ENCODE data around the gene CMIP.
"Not testable (repeated sequence)": the region's sequence is repeated elsewhere in the genome, so short reads cannot be mapped to it uniquely, and the experiment has no call there.

CMIP gene

DNA sequence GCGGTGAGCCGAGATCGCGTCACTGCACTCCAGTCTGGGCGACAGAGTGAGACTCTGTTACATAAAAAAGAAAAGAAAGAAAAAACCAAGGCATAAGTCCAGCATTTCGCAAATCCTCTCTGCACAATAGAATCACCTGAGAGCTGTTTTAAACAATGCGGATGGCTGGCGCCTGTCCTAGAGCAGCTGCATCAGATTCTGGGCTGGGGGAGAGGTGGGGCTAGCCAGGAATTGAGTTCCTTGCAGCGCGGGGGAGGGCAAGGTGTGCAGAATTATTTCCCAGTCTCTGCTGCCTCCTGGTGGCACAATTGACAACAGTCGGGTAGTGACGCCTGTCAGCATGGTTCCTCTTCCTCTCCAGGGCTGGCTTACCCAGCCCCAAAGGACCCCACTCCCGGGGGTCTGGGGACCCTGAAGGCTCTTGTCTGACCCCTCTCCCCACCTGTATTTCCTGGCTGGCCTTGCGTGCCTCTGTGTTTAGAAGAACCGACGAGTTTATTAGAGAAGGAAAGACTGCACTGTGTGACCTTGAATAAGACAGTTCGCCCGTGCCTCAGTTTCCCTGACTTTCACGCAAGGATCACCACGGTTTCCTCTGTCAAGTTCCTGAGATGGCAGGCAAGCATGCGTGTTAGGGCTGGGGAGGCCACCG, 293.4 kb downstream of the CMIP start:
- POLR2A ChIA-PET: no interaction called here
- no peaks in the 10 kb centered on the region for H3K27me3 ChIP-seq (replicated peaks in 2 of 5; ENCODE audit: control insufficient read depth in 4 of 5, insufficient read depth in 5 of 5, low read length in 4 of 5)
- peak; percentile 82 to 89 (median 85) for DNase-seq
- H3K9me3 ChIP-seq (ENCODE audit: control extremely low read depth in 1 of 5, control insufficient read depth in 4 of 5, insufficient read depth in 2 of 5, low read depth in 1 of 5, low read length in 4 of 5): no peaks in the 10 kb centered on the region
- CTCF ChIA-PET: interaction anchor here (0.8 to 11.9 kb wide), 20 partner anchors 14 to 374 kb away, joined by 3 to 141 read pairs (median 4); no protein-coding TSS in a partner anchor
- H3K27ac ChIP-seq (ENCODE audit: insufficient read depth in 1 of 2, low read depth in 1 of 2, low read length in 2 of 2, poor library complexity in 1 of 2, severe bottlenecking in 2 of 2): peak overlapping the region in 1 of 2 experiments; percentile 8
- H3K4me1 ChIP-seq (ENCODE audit: control extremely low read depth in 1 of 4, control insufficient read depth in 4 of 4, insufficient read depth in 4 of 4, low read length in 3 of 4): peaks cover 15 to 50% (median 37%) of the 10 kb centered on the region in 4 experiments
- H3K4me3 ChIP-seq (ENCODE audit: control insufficient read depth in 1 of 7, extremely low read depth in 1 of 7, insufficient read depth in 4 of 7, low read depth in 2 of 7, low read length in 6 of 7): peak overlapping the region in 6 of 7 experiments; percentile 10 to 74 (median 55)
- no peaks in the 10 kb centered on the region for H3K36me3 ChIP-seq (ENCODE audit: control insufficient read depth in 4 of 4, insufficient read depth in 4 of 4, low read length in 3 of 4)
- WGBS (ENCODE audit: insufficient coverage): 6% methylated on average over 20 of the region's 22 CpGs

- no peaks in the 10 kb centered on the region for H3K27me3 ChIP-seq (replicated peaks in 2 of 5; ENCODE audit: control insufficient read depth in 4 of 5, insufficient read depth in 5 of 5, low read length in 4 of 5)
- H3K4me1 ChIP-seq (ENCODE audit: control extremely low read depth in 1 of 4, control insufficient read depth in 4 of 4, insufficient read depth in 4 of 4, low read length in 3 of 4): peaks cover 15 to 50% (median 37%) of the 10 kb centered on the region in 4 experiments
- ChIA-PET POLR2A (interaction anchor here (1.1 to 1.8 kb wide), 2 partner anchors 14 to 17 kb away, joined by 6 to 8 read pairs; no protein-coding TSS in a partner anchor), CTCF (interaction anchor here (0.5 to 11.9 kb wide), 15 partner anchors 14 to 436 kb away, joined by 3 to 141 read pairs (median 5); no protein-coding TSS in a partner anchor)
- peak; percentile 87 to 97 (median 96) for DNase-seq
- WGBS (ENCODE audit: insufficient coverage): 30% methylated on average over 15 of the region's 18 CpGs
- H3K27ac ChIP-seq (ENCODE audit: insufficient read depth in 1 of 2, low read depth in 1 of 2, low read length in 2 of 2, poor library complexity in 1 of 2, severe bottlenecking in 2 of 2): peak overlapping the region in 1 of 2 experiments; percentile 60
- peak overlapping the region in 3 of 7 experiments; percentile 26 to 43 (median 27) for H3K4me3 ChIP-seq (ENCODE audit: control insufficient read depth in 1 of 7, extremely low read depth in 1 of 7, insufficient read depth in 4 of 7, low read depth in 2 of 7, low read length in 6 of 7)
- H3K36me3 ChIP-seq (ENCODE audit: control insufficient read depth in 4 of 4, insufficient read depth in 4 of 4, low read length in 3 of 4): no peaks in the 10 kb centered on the region
- no peaks in the 10 kb centered on the region for H3K9me3 ChIP-seq (ENCODE audit: control extremely low read depth in 1 of 5, control insufficient read depth in 4 of 5, insufficient read depth in 2 of 5, low read depth in 1 of 5, low read length in 4 of 5)
These were observed 294.3 kb downstream of the CMIP start for GRCh38 chr16:81738783-81739496.

DNA sequence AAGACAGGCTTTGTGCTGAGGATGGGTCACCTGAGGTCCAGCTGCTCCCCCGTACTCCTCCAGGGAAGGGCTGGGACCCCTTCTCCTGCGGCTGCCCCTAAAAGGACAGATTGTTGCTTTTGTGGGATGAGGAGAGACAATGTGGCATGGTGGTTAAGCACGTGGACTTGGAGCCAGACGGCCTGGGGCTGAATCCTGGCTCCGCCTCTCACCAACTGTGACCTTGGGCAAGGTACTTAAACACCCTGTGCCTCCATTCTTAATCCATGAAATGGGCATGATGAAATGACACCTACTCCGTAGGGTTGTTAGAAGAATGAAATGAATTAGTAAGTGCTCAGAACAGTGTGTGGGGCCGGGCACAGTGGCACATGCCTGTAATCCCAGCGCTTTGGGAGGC, 294.9 kb downstream of the CMIP start:
- ChIA-PET POLR2A (interaction anchor here (0.5 to 1.8 kb wide), 3 partner anchors 13 to 41 kb away, joined by 3 to 8 read pairs (median 6); no protein-coding TSS in a partner anchor), CTCF (interaction anchor here (0.5 to 11.9 kb wide), 15 partner anchors 14 to 435 kb away, joined by 3 to 141 read pairs (median 4); no protein-coding TSS in a partner anchor)
- H3K9me3 ChIP-seq (ENCODE audit: control extremely low read depth in 1 of 5, control insufficient read depth in 4 of 5, insufficient read depth in 2 of 5, low read depth in 1 of 5, low read length in 4 of 5): no peaks in the 10 kb centered on the region
- H3K4me3 ChIP-seq (ENCODE audit: control insufficient read depth in 1 of 7, extremely low read depth in 1 of 7, insufficient read depth in 4 of 7, low read depth in 2 of 7, low read length in 6 of 7): peak overlapping the region in 1 of 7 experiments; percentile 43
- H3K27me3 ChIP-seq (replicated peaks in 2 of 5; ENCODE audit: control insufficient read depth in 4 of 5, insufficient read depth in 5 of 5, low read length in 4 of 5): no peaks in the 10 kb centered on the region
- no peaks in the 10 kb centered on the region for H3K36me3 ChIP-seq (ENCODE audit: control insufficient read depth in 4 of 4, insufficient read depth in 4 of 4, low read length in 3 of 4)
- peak in 1 of 3 donors; percentile 40 for DNase-seq
- 73% methylated on average over 8 of the region's 8 CpGs for WGBS (ENCODE audit: insufficient coverage)
- peaks cover 15 to 50% (median 37%) of the 10 kb centered on the region in 4 experiments for H3K4me1 ChIP-seq (ENCODE audit: control extremely low read depth in 1 of 4, control insufficient read depth in 4 of 4, insufficient read depth in 4 of 4, low read length in 3 of 4)
- H3K27ac ChIP-seq (ENCODE audit: insufficient read depth in 1 of 2, low read depth in 1 of 2, low read length in 2 of 2, poor library complexity in 1 of 2, severe bottlenecking in 2 of 2): peak overlapping the region in 1 of 2 experiments; percentile 60

GRCh38 chr16:81740169-81740568, 295.6 kb downstream of the CMIP start:
- POLR2A ChIA-PET: interaction anchor here (0.7 to 1.8 kb wide), 3 partner anchors 13 to 54 kb away, joined by 3 to 8 read pairs (median 3); no protein-coding TSS in a partner anchor
- 87% methylated on average over 6 of the region's 8 CpGs for WGBS (ENCODE audit: insufficient coverage)

GRCh38 chr16:81741430-81741770, 296.8 kb downstream of the CMIP start:
- WGBS (ENCODE audit: insufficient coverage): 93% methylated on average over 3 of the region's 6 CpGs
- not testable (repeated sequence) for H3K36me3 ChIP-seq (ENCODE audit: control insufficient read depth in 4 of 4, insufficient read depth in 4 of 4, low read length in 3 of 4); H3K9me3 ChIP-seq (ENCODE audit: control extremely low read depth in 1 of 5, control insufficient read depth in 4 of 5, insufficient read depth in 2 of 5, low read depth in 1 of 5, low read length in 4 of 5); H3K27ac ChIP-seq (ENCODE audit: insufficient read depth in 1 of 2, low read depth in 1 of 2, low read length in 2 of 2, poor library complexity in 1 of 2, severe bottlenecking in 2 of 2); DNase-seq; H3K4me3 ChIP-seq (ENCODE audit: control insufficient read depth in 1 of 7, extremely low read depth in 1 of 7, insufficient read depth in 4 of 7, low read depth in 2 of 7, low read length in 6 of 7); H3K27me3 ChIP-seq (replicated peaks in 2 of 5; ENCODE audit: control insufficient read depth in 4 of 5, insufficient read depth in 5 of 5, low read length in 4 of 5)
- CTCF ChIA-PET: interaction anchor here (0.8 to 11.9 kb wide), 3 partner anchors 12 to 45 kb away, joined by 3 to 141 read pairs (median 3); no protein-coding TSS in a partner anchor
- peaks cover 23 to 63% (median 47%) of the 10 kb centered on the region in 4 experiments for H3K4me1 ChIP-seq (ENCODE audit: control extremely low read depth in 1 of 4, control insufficient read depth in 4 of 4, insufficient read depth in 4 of 4, low read length in 3 of 4)
- POLR2A ChIA-PET: interaction anchor here (0.7 kb wide), 1 partner anchor 82 kb away, joined by 4 read pairs; no protein-coding TSS in a partner anchor

More at GRCh38 chr16:81740169-81740568, 295.6 kb downstream of the CMIP start:
- Histone ChIP-seq H3K4me1 (ENCODE audit: control extremely low read depth in 1 of 4, control insufficient read depth in 4 of 4, insufficient read depth in 4 of 4, low read length in 3 of 4) (peaks cover 15 to 51% (median 37%) of the 10 kb centered on the region in 4 experiments), H3K36me3 (ENCODE audit: control insufficient read depth in 4 of 4, insufficient read depth in 4 of 4, low read length in 3 of 4) (no peaks in the 10 kb centered on the region), H3K4me3 (ENCODE audit: control insufficient read depth in 1 of 7, extremely low read depth in 1 of 7, insufficient read depth in 4 of 7, low read depth in 2 of 7, low read length in 6 of 7) (no peak overlapping the region), H3K9me3 (ENCODE audit: control extremely low read depth in 1 of 5, control insufficient read depth in 4 of 5, insufficient read depth in 2 of 5, low read depth in 1 of 5, low read length in 4 of 5) (no peaks in the 10 kb centered on the region), H3K27me3 (replicated peaks in 2 of 5; ENCODE audit: control insufficient read depth in 4 of 5, insufficient read depth in 5 of 5, low read length in 4 of 5) (no peaks in the 10 kb centered on the region), H3K27ac (ENCODE audit: insufficient read depth in 1 of 2, low read depth in 1 of 2, low read length in 2 of 2, poor library complexity in 1 of 2, severe bottlenecking in 2 of 2) (no peak overlapping the region)
- CTCF ChIA-PET: interaction anchor here (0.6 to 11.9 kb wide), 8 partner anchors 13 to 134 kb away, joined by 3 to 141 read pairs (median 4); no protein-coding TSS in a partner anchor
- no peak for DNase-seq

- Histone ChIP-seq H3K4me1 (ENCODE audit: control extremely low read depth in 1 of 4, control insufficient read depth in 4 of 4, insufficient read depth in 4 of 4, low read length in 3 of 4) (peaks cover 23 to 71% (median 51%) of the 10 kb centered on the region in 4 experiments), H3K4me3 (ENCODE audit: control insufficient read depth in 1 of 7, extremely low read depth in 1 of 7, insufficient read depth in 4 of 7, low read depth in 2 of 7, low read length in 6 of 7) (no peak overlapping the region), H3K27me3 (replicated peaks in 2 of 5; ENCODE audit: control insufficient read depth in 4 of 5, insufficient read depth in 5 of 5, low read length in 4 of 5) (no peaks in the 10 kb centered on the region), H3K36me3 (ENCODE audit: control insufficient read depth in 4 of 4, insufficient read depth in 4 of 4, low read length in 3 of 4) (no peaks in the 10 kb centered on the region), H3K9me3 (ENCODE audit: control extremely low read depth in 1 of 5, control insufficient read depth in 4 of 5, insufficient read depth in 2 of 5, low read depth in 1 of 5, low read length in 4 of 5) (no peaks in the 10 kb centered on the region), H3K27ac (ENCODE audit: insufficient read depth in 1 of 2, low read depth in 1 of 2, low read length in 2 of 2, poor library complexity in 1 of 2, severe bottlenecking in 2 of 2) (no peak overlapping the region)
- ChIA-PET POLR2A (no interaction called here), CTCF (interaction anchor here (1.2 to 11.9 kb wide), 3 partner anchors 9 to 135 kb away, joined by 3 to 141 read pairs (median 16); no protein-coding TSS in a partner anchor)
- 20% methylated on average over 2 of the region's 4 CpGs for WGBS (ENCODE audit: insufficient coverage)
- DNase-seq: peak in 1 of 3 donors; percentile 26
These were observed 299.8 kb downstream of the CMIP start for GRCh38 chr16:81744385-81744784.

All from common myeloid progenitor, CD34-positive (primary cell).